Astrocyte of the cerebellum (primary cell): Measurements from ENCODE around the gene TUBD1.

Source experiments
- DNase-seq: peaks from one replicate; pipeline ENCODE4 v3.0.0-alpha.2; 2011; ENCODE audit warnings: low read depth
- H3K4me3 ChIP-seq: 2 replicates; pipeline ENCODE4 v1.5.1; 2011; ENCODE audit warnings: mild to moderate bottlenecking, low read depth, low read length, moderate library complexity
- CTCF ChIP-seq: IDR thresholded peaks from 2 replicates; pipeline ENCODE4 v1.5.1; 2012; ENCODE audit warnings: low read length, low read depth, moderate library complexity, mild to moderate bottlenecking; ENCODE audit errors: missing control alignments
- in situ Hi-C: cut with HindIII; loops from 2 replicates; pipeline ENCODE4 v1.10.0; 2017; ENCODE audit warnings: low sequenced_read_pairs

The TUBD1 gene

GRCh38 chr17:59907467-59907866, 14.7 kb upstream of the TUBD1 start:
- in situ Hi-C loops: no loop called here
- no peak for DNase-seq
- TF ChIP-seq CTCF: no peak
- H3K4me3 ChIP-seq: no peak overlapping the region

GRCh38 chr17:59903455-59903854, 10.7 kb upstream of the TUBD1 start:
- no peak overlapping the region for H3K4me3 ChIP-seq
- DNase-seq: no peak
- no peak for TF ChIP-seq CTCF
- in situ Hi-C loops: no loop called here

- no peak overlapping the region for H3K4me3 ChIP-seq
- in situ Hi-C loops: no loop called here
- DNase-seq: no peak
- no peak for TF ChIP-seq CTCF
These were observed 8.9 kb upstream of the TUBD1 start for GRCh38 chr17:59901604-59902003.

GRCh38 chr17:59899099-59899498, 6.4 kb upstream of the TUBD1 start:
- DNase-seq: peak; percentile 12
- H3K4me3 ChIP-seq: no peak overlapping the region
- TF ChIP-seq CTCF: peak; percentile 49
- in situ Hi-C loops: no loop called here

- DNase-seq: no peak
- TF ChIP-seq CTCF: no peak
- in situ Hi-C loops: no loop called here
- no peak overlapping the region for H3K4me3 ChIP-seq
These were observed 4.3 kb upstream of the TUBD1 start for GRCh38 chr17:59897090-59897489.

GRCh38 chr17:59893676-59894100, 945 bp upstream of the TUBD1 start:
- TF ChIP-seq CTCF: no peak
- peak overlapping the region; percentile 97 for H3K4me3 ChIP-seq
- in situ Hi-C loops: no loop called here
- no peak for DNase-seq
